IPS DF 4.7 (cell line): ENCODE results near the gene CTPS2.

Experiments
- DNase-seq: peaks from one replicate; pipeline ENCODE4 v3.0.0-alpha.2; 2013; ENCODE audit warnings: low spot score; ENCODE audit errors: extremely low read depth

CTPS2 gene

GRCh38 chrX:16560173-16560572 lies 152.3 kb downstream of the CTPS2 start:
- DNase-seq: no peak

GRCh38 chrX:16559206-16559619 lies 153.3 kb downstream of the CTPS2 start:
- no peak for DNase-seq

GRCh38 chrX:16558489-16558888 lies 154.0 kb downstream of the CTPS2 start:
- no peak for DNase-seq

GRCh38 chrX:16552546-16552945 lies 159.9 kb downstream of the CTPS2 start:
- DNase-seq: no peak

- DNase-seq: no peak
These were observed 164.8 kb downstream of the CTPS2 start for GRCh38 chrX:16547644-16548043.

- no peak for DNase-seq
These were observed 167.5 kb downstream of the CTPS2 start for GRCh38 chrX:16544969-16545368.
